ENCODE results near the gene AKNAD1.

DNA sequence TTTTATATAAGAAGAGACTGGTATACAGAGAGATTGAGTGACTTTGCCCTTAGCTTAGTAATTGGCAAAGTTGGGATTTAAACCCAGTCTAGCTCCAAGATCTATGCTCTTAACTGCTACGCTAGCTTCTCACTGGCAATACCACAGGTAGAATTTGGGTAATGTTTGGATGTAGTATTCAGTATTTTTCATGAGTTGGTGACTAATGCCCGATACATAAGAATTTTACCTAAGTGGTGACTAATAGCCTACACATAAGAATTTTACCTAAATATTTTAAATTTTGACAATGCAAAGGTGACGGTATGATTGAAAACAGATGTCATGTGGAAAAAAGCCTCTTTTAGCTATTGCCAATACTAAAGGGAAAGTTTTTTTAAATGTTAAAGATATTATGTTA, 44.2 kb upstream of the AKNAD1 start:
- TF ChIP-seq POLR2A (IDR thresholded peaks at IDR 0.05; ENCODE audit: extremely low read depth, insufficient read length) (no peak), MYC (IDR thresholded peaks at IDR 0.05; ENCODE audit: low read depth, low read length) (no peak)
- TF ChIP-seq, protein P1, sequence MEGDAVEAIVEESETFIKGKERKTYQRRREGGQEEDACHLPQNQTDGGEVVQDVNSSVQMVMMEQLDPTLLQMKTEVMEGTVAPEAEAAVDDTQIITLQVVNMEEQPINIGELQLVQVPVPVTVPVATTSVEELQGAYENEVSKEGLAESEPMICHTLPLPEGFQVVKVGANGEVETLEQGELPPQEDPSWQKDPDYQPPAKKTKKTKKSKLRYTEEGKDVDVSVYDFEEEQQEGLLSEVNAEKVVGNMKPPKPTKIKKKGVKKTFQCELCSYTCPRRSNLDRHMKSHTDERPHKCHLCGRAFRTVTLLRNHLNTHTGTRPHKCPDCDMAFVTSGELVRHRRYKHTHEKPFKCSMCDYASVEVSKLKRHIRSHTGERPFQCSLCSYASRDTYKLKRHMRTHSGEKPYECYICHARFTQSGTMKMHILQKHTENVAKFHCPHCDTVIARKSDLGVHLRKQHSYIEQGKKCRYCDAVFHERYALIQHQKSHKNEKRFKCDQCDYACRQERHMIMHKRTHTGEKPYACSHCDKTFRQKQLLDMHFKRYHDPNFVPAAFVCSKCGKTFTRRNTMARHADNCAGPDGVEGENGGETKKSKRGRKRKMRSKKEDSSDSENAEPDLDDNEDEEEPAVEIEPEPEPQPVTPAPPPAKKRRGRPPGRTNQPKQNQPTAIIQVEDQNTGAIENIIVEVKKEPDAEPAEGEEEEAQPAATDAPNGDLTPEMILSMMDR (IDR thresholded peaks at IDR 0.05; ENCODE audit: low read depth, low read length): no peak
- TF ChIP-seq, protein P2, sequence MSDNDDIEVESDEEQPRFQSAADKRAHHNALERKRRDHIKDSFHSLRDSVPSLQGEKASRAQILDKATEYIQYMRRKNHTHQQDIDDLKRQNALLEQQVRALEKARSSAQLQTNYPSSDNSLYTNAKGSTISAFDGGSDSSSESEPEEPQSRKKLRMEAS (IDR thresholded peaks at IDR 0.05; ENCODE audit: low read depth, low read length): no peak
